H1 (cell line): ENCODE data around the gene MIDN. TPM values are rescaled to one million over a fixed set of nuclear protein-coding genes. Genes with fewer than 3 reads are reported as not detected.

Source experiments
- CHD1 ChIP-seq: IDR thresholded peaks from 2 replicates; pipeline ENCODE4 v1.6.1; 2012; ENCODE audit warnings: low read depth, low read length, improper control_type of control experiment
- CHD7 ChIP-seq: fragments of 300-600 bp; sonication (generic); IDR thresholded peaks from 2 replicates; pipeline ENCODE4 v1.7.1; 2012; ENCODE audit warnings: low read length, moderate library complexity, mild to moderate bottlenecking, inconsistent platforms; ENCODE audit not compliant: insufficient replicate concordance
- CREB1 ChIP-seq: IDR thresholded peaks from 2 replicates; pipeline ENCODE4 v1.6.1; 2012; ENCODE audit warnings: inconsistent platforms
- FOSL1 ChIP-seq: IDR thresholded peaks from 2 replicates; pipeline ENCODE4 v1.6.1; 2011; ENCODE audit warnings: mild to moderate bottlenecking, low read depth, low read length, moderate library complexity; ENCODE audit not compliant: insufficient read depth
- KDM5A ChIP-seq: fragments of 200-600 bp; IDR thresholded peaks from 2 replicates; pipeline ENCODE4 v1.7.1; 2012; ENCODE audit warnings: mild to moderate bottlenecking, low read length, inconsistent platforms, mixed read lengths
- RFX5 ChIP-seq: IDR thresholded peaks from 2 replicates; pipeline ENCODE4 v1.6.1; 2011; ENCODE audit warnings: low read depth, low read length, improper control_type of control experiment, borderline replicate concordance
- RNF2 ChIP-seq: fragments of 200-900, 300-1000 bp; sonication (generic); IDR thresholded peaks from 2 replicates; pipeline ENCODE4 v1.7.1; 2016; ENCODE audit warnings: borderline replicate concordance, low read depth, mild to moderate bottlenecking, antibody characterized with exemption, low read length; ENCODE audit not compliant: poor library complexity, severe bottlenecking; ENCODE audit errors: missing control alignments
- RXRA ChIP-seq: IDR thresholded peaks from 2 replicates; pipeline ENCODE4 v1.6.1; 2011; ENCODE audit warnings: low read depth, mild to moderate bottlenecking, low read length, moderate library complexity; ENCODE audit not compliant: insufficient read depth
- SRF ChIP-seq: IDR thresholded peaks from 2 replicates; pipeline ENCODE4 v1.6.1; 2011; ENCODE audit warnings: mild to moderate bottlenecking, low read depth, low read length, moderate library complexity
- SUZ12 ChIP-seq: fragments of 200-600 bp; sonication (generic); IDR thresholded peaks from 2 replicates; pipeline ENCODE4 v1.6.1; 2012; ENCODE audit warnings: mild to moderate bottlenecking, inconsistent platforms, low read length, moderate library complexity, mixed read lengths
- TAF1 ChIP-seq: IDR thresholded peaks from 2 replicates; pipeline ENCODE4 v1.6.1; 2011; ENCODE audit warnings: mild to moderate bottlenecking, low read depth, low read length
- polyA plus RNA-seq, 7 experiments: library from polyadenylated mRNA; depleted of rRNA in 3 of 7; stranded (reverse) in 5 of 7; unstranded in 2 of 7; fragments of >200 nt in 5 of 7; fragments of 200-250 nt in 2 of 7; gene quantifications; 1 replicate in 5 of 7; 2 replicates in 1 of 7; 4 replicates in 1 of 7; pipeline versions ENCODE4 v1.2.1 to v1.2.3, GENCODE V29; 2011 to 2013; ENCODE audit warnings: missing spikeins in 2 of 7, mixed read lengths in 2 of 7
- total RNA-seq: library from RNA; stranded (reverse); fragmentation: NEBNext Ultra II Directional; extraction: Animal tissue kit (Norgen Biotek cat#: 25700); gene quantifications from 2 replicates; pipeline ENCODE4 v1.2.1, GENCODE V29; 2021

MIDN gene
- total and polyA plus RNA-seq, 2 of the 8 experiments (the other 6 are each of a cell fraction or from before 2014, with no cell fraction given): 39.8 to 159 TPM

- no peak for TF ChIP-seq CHD7
- no peak for TF ChIP-seq CHD1
- no peak for TF ChIP-seq RXRA
- no peak for TF ChIP-seq SRF
- TF ChIP-seq CREB1: no peak
- no peak for TF ChIP-seq KDM5A
- TF ChIP-seq RNF2: no peak
- TF ChIP-seq TAF1: no peak
- TF ChIP-seq RFX5: no peak
- no peak for TF ChIP-seq SUZ12
- no peak for TF ChIP-seq FOSL1
Observed at GRCh38 chr19:1219786-1220476, 28.5 kb upstream of the MIDN start (continued).
